Right renal cortex interstitium (tissue), 3 donors: ENCODE measurements around the gene RAD51C. TPM values are rescaled to one million over a fixed set of nuclear protein-coding genes. Genes with fewer than 3 reads are reported as not detected.

ENCODE experiments used
- polyA plus RNA-seq, 3 donors: library from polyadenylated mRNA; unstranded; fragments of 120-200 nt; gene quantifications; one replicate each; pipeline ENCODE4 v1.2.1, GENCODE V29; 2013; ENCODE audit not compliant: insufficient read length in 3 of 3

Gene RAD51C
- polyA plus RNA-seq, 3 donors: 50.6 to 53.0 (median 51.9) TPM

Other genes starting within 250 kb of the RAD51C start
- under 1 TPM; 0.28 to 0.53 (median 0.51) TPM for gene HSF5, start 204.2 kb upstream of the RAD51C start, polyA plus RNA-seq
- gene MTMR4, start 178.0 kb upstream of the RAD51C start, polyA plus RNA-seq: 10 to 100 TPM; 45.8 to 48.7 (median 47.2) TPM
- under 1 TPM; 0.38 to 0.71 (median 0.68) TPM for gene TEX14, start 557 bp upstream of the RAD51C start, polyA plus RNA-seq
- gene PPM1E, start 63.3 kb downstream of the RAD51C start, polyA plus RNA-seq: 1 to 10 TPM; 3.1 to 4.0 (median 4.0) TPM